Left lobe of liver (tissue), 2 donors: Measurements from ENCODE around the gene SWAP70. TPM values are rescaled to one million over a fixed set of nuclear protein-coding genes. Genes with fewer than 3 reads are reported as not detected.

Experiments used
- ATAC-seq: fragments of 200-7000 bp; cut with Tn5 transposase; one replicate; pipeline ENCODE4 v1.9.1; 2020; ENCODE audit warnings: mild to moderate bottlenecking, moderate library complexity
- DNase-seq: peaks from one replicate; pipeline ENCODE4 v3.0.0-alpha.2; 2020; ENCODE audit warnings: low spot score
- total RNA-seq: library from RNA; stranded (reverse); gene quantifications from one replicate; pipeline ENCODE4 v1.2.1, GENCODE V29; 2021
- donor health status: DM: no; HTN: no; CAD: no; lungs with moderate emphysema.
- donor health status: DM: no; HTN: yes; CAD: no.

The SWAP70 gene
- total RNA-seq, 1 donor from 2014 or later = 4.0 TPM

DNA sequence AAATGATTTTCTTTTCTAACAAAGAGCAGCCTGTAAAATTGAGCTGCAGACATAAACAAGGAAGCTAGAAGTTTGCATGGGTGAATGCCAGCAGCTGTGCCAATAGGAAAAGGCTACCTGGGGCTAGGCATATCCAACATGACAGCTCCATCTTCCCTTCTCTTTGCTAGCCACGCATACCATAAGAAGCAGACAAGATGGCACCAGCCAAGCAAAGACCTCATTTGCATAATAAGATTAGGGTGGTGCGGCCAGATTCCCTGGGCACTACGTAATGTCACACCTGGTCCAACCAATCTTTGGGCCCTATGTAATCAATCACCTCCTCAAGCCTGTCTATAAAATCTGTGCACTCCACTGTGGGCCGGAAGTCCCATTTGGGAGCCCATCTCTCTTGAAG lies 108.3 kb downstream of the SWAP70 start:
- ATAC-seq = no peak
- DNase-seq = peak; percentile 22

DNA sequence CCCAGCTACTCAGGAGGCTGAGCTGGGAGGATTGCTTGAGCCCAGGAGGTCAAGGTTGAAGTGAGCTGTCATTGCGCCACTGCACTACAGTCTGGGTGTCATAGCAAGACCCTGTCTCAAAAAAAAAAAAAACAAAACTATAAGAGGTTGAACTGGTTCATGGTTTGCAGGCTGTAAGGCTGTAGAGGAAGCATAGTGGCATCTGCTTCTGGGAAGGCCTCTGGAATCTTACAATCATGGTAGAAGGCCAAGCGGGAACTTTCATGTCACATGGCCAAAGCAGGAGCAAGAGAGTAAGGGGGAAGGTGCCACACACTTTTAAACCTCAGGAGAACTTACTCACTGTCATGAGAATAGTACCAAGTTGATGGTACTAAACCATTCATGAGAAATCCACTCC lies 109.6 kb downstream of the SWAP70 start:
- no peak for ATAC-seq

DNA sequence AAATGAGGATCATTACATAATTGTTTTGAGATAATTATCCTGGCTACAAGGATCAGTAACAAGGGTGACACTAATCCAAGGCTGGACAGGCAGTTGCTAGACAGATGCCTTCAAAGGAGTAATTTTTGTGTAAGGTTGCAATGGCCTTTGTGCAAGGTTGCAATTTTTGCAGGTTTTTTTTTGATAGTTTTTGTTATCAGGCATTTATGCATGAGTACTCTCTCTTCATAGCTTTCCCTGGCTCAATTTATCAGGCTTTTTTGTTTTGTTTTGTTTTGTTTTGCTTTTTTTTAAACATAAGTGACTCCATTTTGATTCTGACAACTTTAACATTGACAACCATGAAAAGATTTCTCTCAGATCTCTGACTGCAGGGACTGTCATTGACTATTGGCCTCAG lies 110.2 kb downstream of the SWAP70 start:
- DNase-seq = no peak
- ATAC-seq = no peak

More for the DNA sequence above, 109.6 kb downstream of the SWAP70 start:
- DNase-seq = no peak

DNA sequence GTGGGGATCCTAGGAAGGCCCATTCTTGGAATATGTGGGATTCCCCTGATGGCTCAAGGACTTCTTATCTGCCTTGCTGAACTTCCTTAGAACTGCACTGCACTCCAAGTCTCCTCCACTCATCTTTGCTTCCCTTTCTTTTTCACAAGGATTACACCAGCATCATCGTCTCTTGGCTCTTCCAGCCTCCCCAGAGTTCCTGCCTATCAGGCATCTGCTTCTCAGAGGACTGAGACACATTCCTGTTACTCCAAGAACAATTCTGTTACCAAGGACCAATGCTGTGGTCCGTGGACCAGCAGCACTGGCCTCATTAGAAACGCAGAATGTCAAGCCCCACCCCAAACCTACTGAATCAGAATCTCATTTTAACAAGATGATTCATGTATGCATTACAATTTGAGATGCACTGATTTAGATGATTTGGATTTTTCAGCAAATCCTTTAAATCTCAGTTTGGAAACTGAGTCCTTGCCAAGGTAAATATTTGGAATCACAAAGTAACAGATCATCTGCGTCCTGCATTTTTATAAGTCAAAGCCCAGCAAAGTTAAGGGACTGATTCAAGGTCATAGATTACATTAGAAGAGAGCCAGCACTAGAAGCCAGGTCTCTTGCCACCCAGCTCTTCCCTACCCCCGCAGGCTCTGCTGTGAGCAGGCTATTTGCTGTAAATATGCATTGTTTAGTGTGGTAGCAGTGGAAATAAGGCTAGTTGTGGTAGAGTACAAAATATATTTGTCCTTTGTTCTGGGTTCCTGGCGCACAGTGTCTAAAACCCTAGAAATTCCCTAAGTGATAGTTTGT lies 110.9 kb downstream of the SWAP70 start:
- ATAC-seq (no peak), DNase-seq (peak; percentile 12)

DNA sequence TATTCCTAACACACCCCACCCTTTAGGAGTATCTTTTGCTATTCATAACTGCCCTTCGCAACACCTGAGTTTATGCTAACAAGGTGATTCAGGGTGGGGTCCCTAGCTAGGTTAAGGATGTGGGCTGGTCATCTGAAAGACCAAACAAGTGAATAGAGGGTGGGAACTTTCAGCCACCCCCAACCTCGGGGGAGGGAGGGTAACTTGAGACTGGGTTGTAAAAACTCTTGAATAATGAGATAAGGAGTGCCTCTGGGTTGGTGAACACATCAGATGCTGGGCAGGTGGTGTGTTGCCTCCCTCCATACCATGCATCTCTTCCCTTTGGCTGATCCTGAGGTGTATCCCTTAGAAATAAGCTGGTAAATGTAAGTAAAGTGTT lies 111.5 kb downstream of the SWAP70 start:
- DNase-seq (no peak), ATAC-seq (no peak)

DNA sequence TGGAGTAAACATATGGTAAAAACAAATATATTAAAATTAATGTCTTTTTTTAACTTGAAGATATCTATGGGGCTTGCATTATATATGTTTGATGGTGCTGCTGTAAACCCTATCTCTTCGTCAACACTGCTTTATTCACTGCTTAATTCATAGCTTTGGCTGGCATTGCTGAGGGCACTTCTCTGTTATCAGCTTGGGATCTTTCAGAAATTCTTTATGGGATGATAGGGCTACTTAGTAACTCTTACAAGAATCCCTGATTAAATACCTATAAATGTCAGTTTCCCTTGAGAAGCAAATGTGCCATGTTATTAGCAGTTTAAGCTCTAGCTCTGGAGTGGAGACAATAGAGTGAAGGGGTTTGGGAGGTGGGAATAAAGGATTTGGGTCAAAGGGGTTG lies 112.3 kb downstream of the SWAP70 start:
- DNase-seq (no peak), ATAC-seq (no peak)

DNA sequence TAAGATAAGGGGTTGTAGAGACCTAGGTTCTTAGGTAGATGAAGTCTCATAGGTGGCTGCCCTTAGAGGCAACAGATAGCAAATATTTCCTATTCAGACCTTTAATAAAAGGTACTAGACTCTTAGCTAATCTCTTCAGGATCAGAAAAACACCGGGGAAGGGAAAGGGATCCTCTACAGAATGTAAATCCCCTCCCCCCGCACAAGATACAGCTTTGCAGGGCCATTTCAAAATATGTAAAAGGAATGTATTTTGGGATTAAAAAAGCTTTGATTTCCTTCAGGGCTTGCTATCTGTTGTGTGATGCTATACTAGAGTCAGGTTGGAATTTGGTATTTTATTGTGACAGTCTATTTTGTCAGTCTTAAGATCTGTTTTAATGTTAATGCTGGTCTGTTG lies 113.2 kb downstream of the SWAP70 start:
- DNase-seq (no peak), ATAC-seq (no peak)

DNA sequence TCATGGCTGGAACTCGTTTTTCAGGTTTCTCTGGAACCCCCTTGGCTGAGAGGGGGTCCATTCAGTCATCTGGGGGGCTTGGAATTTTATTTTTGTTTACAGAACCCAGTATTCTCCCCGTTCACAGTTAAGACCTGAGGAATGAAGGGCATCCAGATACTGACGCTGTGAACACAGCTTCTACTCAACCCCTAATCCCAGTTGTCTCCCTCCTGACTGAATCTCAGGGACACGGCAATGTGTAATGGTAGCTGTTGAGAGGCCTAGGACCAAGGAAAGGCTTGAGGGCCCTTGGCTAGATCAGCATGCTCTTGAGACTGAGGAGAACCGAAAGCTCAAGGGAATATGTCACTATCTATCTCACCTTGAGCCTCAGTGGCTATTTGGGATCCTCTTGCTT lies 113.6 kb downstream of the SWAP70 start:
- DNase-seq (no peak), ATAC-seq (no peak)

DNA sequence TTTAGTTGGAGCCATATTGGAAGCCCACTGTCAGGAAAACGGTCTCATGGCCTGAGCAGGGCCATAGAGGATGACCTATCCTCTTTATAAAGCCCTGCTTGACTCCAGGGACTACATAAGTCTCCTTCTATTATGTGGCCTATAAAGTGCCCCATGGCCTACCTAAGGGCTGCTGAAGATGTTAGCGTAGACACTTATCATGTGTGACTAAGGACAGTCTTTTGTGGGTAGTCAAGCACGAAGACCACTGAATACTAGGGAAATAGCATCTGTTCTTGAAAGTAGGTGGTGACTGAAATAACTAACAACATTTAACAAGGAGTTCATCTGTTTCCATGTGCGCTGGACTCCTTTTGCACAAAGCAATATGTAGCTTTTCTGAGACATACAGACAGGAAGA lies 117.1 kb downstream of the SWAP70 start:
- ATAC-seq (no peak), DNase-seq (no peak)

DNA sequence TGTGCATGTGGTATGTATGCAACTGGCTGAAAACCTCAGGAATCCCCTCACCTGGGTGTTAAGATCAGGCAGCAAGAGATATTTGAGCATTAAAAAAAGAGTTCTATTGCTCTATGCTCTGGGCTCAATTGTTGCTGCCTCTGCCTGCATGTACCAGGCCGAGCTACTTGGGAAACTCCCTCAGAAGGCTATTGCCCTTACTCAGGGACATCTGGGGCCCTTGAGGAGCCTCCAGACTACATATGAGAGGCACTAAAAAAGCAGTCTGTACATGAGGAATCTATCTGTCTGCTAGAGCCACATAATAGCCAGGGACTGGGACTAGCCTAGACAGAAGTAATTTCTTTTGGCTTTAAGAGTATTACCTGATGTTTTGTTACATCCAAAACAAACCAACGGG lies 120.1 kb downstream of the SWAP70 start:
- no peak for DNase-seq
- ATAC-seq = no peak

DNA sequence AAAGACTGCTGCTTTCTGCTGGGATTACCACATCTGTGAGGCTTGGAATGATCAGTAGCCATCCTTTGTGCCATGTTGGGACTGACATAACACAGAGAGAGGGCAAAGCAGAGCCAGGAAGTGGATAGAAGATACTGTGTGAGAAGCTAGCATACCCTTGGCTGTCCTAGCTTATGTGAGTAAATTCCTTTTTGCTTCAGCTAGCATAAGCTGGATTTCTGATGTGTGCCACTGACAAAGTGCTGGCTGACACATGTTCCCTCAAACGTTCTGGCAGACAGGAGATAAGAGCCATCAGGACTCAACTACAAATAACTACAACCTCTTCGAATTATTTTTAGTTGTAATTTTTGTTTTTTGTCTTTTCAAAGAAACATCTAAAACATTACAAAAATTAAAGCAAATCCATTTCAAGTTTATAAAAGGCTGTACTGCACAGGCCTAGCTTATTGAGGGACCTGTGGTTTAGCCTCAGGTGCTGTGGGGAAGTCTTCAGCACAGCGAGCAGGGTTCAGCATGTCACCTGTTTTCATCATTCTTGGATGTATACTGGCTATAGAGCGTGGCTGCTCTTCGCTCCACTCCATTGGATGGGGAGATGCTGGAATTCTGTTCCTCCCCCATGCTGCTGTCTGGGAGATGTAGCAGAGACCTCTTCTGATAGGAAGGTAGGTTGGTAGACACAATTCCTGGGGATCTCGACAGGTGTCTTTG lies 120.9 kb downstream of the SWAP70 start:
- no peak for ATAC-seq

DNA sequence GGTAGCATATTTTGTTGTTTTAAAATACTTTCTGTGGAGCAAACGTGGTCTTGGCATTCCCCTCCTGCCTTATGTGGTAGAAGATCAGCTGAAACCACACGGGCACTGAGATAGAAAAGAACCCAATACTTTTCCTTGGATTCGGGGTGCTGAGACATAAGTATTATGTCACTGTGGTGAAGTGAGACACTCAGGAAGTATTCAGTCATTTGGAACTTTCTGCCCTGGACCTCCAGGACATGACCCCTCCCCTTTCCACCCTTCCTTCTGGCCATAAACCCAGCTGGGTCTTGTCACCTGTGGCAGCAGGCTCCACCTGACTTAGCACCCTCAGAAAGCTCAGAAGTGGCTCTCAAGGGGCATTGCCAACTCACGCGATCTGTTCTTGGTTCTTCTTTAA lies 123.4 kb downstream of the SWAP70 start:
- no peak for ATAC-seq
- no peak for DNase-seq

More for the DNA sequence above, 120.9 kb downstream of the SWAP70 start:
- no peak for DNase-seq

DNA sequence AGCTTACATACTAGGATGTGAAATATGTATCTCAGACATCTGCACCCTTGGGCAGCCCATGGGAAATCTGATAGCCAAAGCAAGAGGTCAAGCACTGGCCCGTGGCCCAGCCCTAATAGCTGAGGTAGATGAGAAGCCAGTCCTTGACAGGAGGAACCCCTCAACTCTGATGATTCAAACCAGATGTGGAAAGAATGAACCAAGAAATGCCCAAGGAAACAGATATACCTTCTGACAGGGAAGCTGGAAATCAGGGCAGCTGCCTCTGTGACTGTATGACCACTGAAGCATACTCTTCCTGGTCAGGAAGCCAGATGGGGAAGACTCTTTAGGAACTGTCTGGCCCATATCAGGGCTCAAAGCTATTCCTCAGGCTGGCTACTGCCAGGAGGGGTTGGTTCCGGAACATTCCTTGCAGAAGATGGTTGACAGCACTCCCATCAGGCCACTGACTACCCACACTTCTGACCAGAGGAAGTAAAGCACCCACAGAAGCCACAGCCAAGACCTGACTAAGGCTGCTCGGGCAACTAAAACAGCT lies 124.2 kb downstream of the SWAP70 start:
- no peak for ATAC-seq
- DNase-seq = no peak

DNA sequence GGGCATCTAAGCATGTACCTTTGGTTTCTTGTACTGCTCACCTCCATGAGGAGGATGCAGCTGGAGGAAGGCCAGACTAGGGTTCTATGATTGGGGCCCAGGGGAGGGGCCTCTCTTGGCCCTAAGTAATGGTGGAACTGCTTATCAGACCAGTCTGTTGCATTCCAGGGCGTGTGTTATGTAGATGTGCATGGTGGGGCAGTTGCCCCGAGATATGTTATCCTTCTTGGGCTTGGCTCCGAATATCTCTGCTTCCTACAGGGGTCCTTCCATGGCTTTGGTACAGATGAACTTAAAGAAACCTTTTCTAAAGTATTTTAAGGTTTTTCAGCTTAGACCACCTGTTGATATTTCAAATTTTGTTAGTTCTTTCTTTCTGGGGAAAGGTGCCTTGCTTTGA lies 126.0 kb downstream of the SWAP70 start:
- DNase-seq (no peak), ATAC-seq (no peak)

DNA sequence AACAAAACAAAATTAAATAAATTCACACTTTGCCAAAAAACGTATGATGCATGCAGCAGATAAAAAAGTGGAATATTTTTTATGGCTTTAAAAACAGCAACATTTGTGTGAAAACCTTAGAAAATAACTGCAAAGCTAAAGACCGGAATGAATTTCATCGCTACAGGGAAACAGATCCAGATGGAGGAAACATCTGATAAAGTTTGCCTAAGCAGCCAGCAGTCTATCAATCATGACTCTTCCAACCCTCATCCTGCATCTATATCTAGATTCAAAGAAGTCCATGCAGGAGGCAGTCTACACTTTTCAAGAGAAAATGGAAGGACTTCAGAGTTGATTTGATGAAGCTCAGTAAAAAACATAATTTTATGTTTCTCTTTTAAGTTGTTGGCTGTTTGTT lies 126.8 kb downstream of the SWAP70 start:
- ATAC-seq = no peak

DNA sequence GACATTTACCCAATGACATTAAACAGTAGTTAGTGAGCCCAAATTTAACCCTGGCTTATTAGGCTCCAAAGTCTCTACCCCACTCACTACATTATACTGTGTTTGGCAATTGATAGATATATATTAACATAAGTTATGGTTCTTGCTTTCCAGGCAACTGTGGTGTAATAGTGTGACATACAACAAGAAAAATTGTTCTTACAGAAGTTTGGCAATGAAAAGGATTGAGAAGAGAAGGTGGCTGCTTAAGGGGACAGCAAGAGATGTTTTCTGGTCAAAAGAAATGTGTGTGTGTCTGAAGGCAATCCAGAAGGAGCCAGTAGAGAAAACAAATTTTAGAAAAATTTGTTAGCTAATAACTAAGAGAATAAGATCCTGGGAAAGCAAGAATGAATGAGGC lies 132.4 kb downstream of the SWAP70 start:
- no peak for DNase-seq
- no peak for ATAC-seq

More for the DNA sequence above, 126.8 kb downstream of the SWAP70 start:
- DNase-seq = no peak

DNA sequence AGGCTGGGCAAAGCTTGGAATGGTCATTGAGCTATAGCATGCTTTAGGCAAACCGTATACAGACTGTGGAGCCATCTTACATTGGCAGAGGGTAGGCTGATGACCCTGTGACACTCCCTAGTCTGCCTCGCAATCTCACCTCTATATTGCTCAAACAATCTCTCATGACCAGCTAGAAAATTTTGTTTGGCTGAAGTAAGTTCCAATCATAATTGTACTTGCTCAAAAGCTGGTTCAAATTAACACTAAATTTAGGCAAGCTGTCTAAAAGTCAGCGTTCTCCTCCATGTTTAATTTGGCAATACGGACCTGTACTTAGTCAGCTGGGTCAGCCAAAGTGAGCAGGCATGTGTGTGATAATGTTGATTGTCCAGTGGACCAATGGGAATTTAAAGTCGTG lies 133.0 kb downstream of the SWAP70 start:
- no peak for DNase-seq
- peak; percentile 75 for ATAC-seq

DNA sequence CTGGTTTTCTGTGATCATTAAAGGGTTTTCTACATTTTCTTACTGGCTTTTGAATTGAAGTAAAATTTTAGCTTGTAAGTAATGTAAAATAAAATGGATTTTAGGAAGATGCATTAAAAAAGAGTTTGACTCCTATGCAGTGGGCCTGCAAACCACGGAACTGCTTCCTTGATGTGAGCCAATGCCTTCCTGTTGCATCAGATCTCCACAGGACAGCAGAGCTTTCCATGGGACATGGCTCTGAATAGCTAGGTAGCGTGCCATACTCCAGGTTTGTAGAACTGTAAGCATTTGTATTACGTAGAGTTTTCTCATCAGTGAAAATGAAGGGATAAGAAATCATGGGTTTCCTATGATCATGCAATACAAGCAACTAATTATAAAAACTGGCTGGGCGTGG lies 133.4 kb downstream of the SWAP70 start:
- DNase-seq (no peak), ATAC-seq (no peak)

DNA sequence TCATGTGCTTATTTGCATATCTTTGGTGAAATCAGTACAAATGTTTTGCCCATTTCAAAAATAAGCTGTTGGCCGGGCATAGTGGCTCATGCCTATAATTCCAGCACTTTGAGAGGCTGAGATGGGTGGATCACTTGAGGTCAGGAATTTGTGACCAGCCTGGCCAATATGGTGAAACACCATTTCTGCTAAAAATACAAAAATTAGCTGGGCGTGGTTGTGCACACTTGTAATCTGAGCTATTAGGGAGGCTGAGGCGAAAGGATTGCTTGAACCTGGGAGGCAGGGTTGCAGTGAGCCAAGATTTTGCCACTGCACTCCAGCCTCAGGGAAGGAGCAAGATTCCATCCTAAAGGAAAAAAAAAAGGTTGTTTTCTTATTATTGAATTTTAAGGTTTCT lies 136.0 kb downstream of the SWAP70 start:
- ATAC-seq (no peak), DNase-seq (no peak)

DNA sequence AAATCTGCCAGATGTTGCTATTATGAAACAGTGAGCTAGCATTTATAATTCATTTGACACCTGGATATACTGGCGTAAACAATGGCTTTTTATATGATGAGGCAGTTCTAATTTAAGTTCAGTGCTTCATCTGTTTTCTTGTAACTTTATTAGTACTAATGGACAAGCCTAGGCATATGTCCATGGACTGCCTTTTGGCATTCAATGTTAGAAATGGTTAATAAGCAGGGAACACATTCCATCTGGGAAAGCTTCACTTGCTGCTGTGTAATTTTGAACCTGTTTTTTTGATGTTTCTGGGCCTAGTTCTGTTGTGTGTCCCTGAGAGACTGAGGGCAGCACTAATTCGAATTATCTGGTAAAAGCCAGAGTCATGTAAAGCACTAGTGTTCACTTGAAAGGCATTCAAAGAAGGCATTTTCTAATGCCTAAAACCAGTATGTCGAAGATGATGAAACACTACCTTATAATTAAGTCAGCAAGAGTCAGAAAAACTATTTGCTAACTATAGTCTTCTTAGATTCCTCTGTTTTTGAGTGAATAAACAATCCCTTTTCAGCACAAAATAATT lies 138.5 kb downstream of the SWAP70 start:
- DNase-seq (no peak), ATAC-seq (no peak)
